Measurements from ENCODE around the gene UBE2J1.

The UBE2J1 gene

DNA sequence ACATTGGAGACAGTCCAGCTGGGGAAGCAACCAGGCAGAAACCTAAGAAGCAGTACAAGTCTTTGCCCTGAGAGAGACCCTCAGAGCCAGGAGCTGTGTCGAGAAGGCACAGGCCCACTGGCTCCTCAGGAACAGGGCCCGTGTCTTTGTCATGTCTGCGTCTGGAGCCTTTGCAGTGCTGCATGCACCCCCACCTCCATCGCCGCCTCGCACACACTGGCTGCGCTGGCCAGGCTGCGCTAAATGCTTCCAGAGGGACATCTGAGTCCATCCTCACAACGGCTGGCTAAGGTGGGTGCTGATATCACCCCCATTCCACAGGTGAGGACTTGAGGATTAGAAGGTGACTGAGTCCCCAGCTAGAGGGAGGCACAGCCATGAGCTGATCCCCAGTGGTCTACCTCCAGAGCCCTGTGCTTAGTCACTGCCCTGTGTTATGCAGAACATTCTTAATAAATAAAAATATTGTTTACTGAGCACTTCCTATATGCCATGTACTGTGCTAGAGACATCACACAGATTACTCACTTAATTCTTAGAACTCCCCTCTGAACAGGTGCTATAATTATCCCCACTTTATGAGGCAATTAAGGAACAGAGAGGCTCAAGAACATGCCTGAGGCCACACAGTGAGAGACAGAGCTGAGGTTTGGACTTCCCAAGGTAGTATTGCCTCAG, 65.0 kb downstream of the UBE2J1 start:
- DNase-seq, result no peak

DNA sequence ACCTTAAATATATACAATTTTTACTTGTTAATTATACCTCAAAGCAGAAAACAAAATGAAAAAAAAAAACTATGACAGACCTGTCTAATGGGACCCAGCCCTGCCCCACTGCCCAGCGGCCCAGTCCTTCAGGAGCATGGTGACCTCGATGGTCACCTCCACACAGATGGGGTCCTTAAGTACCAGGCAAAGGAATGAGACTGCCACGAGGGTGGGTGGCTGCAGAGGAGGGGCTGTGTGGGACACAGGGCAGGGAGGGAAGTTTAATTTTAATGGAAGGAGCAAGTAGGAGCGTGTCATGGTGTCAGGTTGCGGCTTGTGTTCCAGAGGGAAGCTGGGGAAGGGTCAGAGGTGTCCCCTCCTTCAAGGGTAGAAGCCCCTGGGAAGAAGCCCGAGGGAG, 66.0 kb downstream of the UBE2J1 start:
- no peak for DNase-seq

DNA sequence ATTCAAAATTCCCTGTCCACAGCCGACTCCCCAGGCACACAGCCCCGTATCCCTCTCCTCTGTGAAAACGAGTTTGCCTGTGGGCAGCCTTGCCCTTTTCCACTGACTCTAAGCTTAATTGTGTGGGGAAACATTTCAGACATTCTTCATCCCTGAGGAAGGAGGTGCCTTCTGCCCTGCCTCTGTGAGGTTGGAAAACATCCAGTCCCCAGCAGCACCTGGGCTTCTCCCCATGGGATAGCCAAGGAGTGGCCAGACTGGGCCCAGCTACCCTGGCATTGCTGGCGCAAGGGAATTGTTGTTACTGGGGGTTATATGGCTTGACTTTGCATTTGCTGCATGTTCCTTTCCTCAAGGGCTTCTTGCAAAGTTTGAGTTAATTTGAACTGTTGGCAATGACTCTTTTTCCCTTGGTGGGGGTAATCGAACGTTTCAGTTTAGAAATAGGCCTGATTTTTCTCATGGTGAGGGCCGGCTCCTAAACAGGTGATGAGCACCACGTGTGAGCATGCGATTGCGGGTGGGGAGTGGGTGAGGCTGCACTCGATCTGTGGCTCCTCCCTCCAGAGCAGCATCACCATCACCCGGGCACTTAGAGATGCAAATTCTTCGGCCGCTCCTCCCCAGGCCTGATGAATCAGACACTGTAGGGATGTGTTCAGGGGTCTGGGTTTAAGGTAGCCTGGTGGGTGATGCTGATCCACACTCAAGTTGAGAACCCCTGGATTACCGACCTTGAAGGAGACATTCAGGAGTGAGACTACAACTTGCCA, 67.4 kb downstream of the UBE2J1 start:
- no peak for DNase-seq

DNA sequence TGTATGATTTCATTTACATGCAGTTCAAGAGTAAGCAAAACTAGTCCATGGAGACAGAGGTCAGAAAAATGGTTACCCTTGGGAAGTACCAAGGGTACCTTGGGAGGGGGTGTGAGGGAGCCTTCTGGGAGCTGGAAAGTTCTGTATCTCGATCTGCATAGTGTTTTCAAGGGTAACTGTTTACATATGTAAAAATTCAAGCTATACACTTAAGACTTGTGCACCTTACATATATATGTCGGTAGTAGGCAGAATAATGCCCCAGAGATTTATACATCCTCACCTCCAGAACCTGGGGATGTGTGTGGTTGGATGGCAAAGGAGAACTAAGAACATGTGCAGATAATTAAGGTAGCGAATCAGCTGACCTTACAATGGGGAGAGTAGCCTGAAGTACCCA, 68.4 kb downstream of the UBE2J1 start:
- no peak for DNase-seq

DNA sequence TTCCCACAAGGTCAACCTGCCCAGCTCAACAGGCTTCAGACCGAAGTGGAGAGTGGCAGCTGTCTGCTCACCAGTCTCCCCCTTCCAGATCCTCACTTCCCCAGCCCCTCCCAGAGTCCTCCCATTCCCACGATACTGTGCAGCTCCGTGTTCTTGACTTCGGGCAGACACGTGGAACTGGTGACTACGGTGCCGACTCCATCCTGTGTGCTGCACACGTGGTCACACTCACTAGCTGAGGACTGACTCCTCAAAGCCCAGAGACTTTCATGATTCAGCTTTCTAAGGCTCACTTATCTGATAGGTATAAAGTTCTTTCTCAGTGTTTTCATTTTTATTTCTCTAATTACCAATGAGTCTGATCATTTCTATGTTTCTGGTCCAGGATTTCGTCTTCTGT, 69.8 kb downstream of the UBE2J1 start:
- DNase-seq, result no peak

DNA sequence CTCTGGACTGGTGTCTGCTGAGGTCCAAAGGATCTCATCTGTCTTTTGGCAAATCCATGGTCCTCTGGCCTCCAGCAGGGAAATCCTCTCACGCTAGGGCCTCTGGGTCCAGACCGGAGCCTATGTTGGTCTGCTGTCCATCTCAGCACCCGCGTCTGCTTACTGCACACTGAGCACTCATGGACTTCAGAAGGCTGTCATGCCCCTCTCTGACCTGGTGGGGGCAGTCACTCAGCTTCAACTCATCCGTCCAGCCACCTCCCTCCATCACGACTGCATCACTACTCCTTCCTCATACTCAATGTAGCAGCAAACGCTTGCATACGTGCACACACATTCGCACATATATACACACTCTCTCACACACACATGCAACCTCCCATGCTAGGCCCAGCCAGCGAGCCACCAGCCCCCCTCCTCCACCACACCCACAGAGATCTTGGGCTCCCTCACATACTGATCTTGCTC, 70.7 kb downstream of the UBE2J1 start:
- peak; percentile 74 for DNase-seq

DNA sequence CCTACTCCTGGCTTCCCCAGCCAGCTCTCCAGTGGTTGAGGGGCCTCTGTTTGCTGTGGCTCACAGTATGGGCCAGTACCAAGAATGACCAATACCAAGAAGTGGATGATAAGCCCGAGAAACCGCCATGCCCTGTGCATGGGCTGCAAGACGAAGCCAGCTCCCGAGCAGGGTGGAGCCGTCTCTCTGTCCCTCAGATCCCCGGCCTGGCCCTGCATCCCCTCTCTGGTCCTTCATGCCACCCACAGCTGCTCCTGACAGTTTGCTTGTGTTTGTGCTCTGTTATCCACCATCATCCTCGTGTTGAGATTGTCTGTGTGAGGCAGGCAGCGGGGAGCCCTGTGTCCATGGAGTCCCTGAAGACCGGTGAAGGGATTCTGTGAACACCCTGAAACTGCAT, 73.6 kb downstream of the UBE2J1 start:
- no peak for DNase-seq

Data from hematopoietic multipotent progenitor cell treated with erythropoietin and hydrocortisone succinate and interleukin-3 and kit ligand, for 8 days (in vitro differentiated cells).